HL-60 (cell line): Measurements from ENCODE around the gene KDELR3.

Experiments used
- DNase-seq, 2 experiments: peaks; one replicate each; pipeline ENCODE4 v3.0.0-alpha.2; 2010 to 2020; ENCODE audit warnings: low read depth in 1 of 2, low spot score in 1 of 2
- H3K27ac ChIP-seq: fragments of 250-450 bp; sonication (Bioruptor Pico); replicated peaks from 2 replicates; pipeline ENCODE4 v1.5.1; 2020; ENCODE audit warnings: mild to moderate bottlenecking, moderate library complexity
- H3K27me3 ChIP-seq: fragments of 250-450 bp; sonication (Bioruptor Pico); 2 replicates; pipeline ENCODE4 v1.5.1; 2021; ENCODE audit warnings: mild to moderate bottlenecking, moderate library complexity; ENCODE audit not compliant: insufficient read depth, poor library complexity, severe bottlenecking
- H3K4me3 ChIP-seq: replicated peaks from 2 replicates; pipeline ENCODE4 v1.5.1; 2011; ENCODE audit warnings: mild to moderate bottlenecking, control low read depth, low read length; ENCODE audit not compliant: insufficient read depth
- CTCF ChIP-seq: IDR thresholded peaks from one replicate; pipeline ENCODE4 v1.5.1; 2011; ENCODE audit warnings: low read length, control low read depth, inconsistent platforms; ENCODE audit not compliant: insufficient read depth
- GABPA ChIP-seq: IDR thresholded peaks from 2 replicates; pipeline ENCODE4 v1.6.1; 2012; ENCODE audit warnings: low read depth
- POLR2AphosphoS5 ChIP-seq: IDR thresholded peaks from 2 replicates; pipeline ENCODE4 v1.6.1; 2012; ENCODE audit warnings: low read depth
- REST ChIP-seq: IDR thresholded peaks from 2 replicates; pipeline ENCODE4 v1.6.1; 2012; ENCODE audit warnings: low read depth; ENCODE audit not compliant: insufficient replicate concordance
- SPI1 ChIP-seq: IDR thresholded peaks from 2 replicates; pipeline ENCODE4 v1.6.1; 2012; ENCODE audit warnings: low read depth, mild to moderate bottlenecking, borderline replicate concordance

KDELR3 gene

GRCh38 chr22:38524429-38524828 is 56.5 kb downstream of the KDELR3 start:
- TF ChIP-seq SPI1 (0 out of 2 replicates have a peak, but pooled peaks have one; percentile 11), REST (no peak)
- Histone ChIP-seq H3K27me3 (no peaks in the 10 kb centered on the region), H3K27ac (peak overlapping the region; percentile 53), H3K4me3 (no peak overlapping the region)
- DNase-seq, result peak in 1 of 2 experiments; percentile 13

- DNase-seq, result peak in 1 of 2 experiments; percentile 20
- Histone ChIP-seq H3K4me3 (peak overlapping the region; percentile 20), H3K27ac (peak overlapping the region; percentile 72), H3K27me3 (no peaks in the 10 kb centered on the region)
- TF ChIP-seq GABPA (no peak), CTCF (no peak), SPI1 (no peak), POLR2AphosphoS5 (no peak), REST (no peak)
Observed at GRCh38 chr22:38531251-38531938, 63.5 kb downstream of the KDELR3 start.
